ENCODE measurements around the gene PRR29.

Gene PRR29

GRCh38 chr17:64024781-64025731, 26.9 kb downstream of the PRR29 start:
- DNase-seq (ENCODE audit: insufficient read length), result no peak

GRCh38 chr17:64025732-64026294, 27.7 kb downstream of the PRR29 start:
- FAIRE-seq (peak; percentile 75), DNase-seq (ENCODE audit: insufficient read length) (peak; percentile 58)
- TF ChIP-seq POLR2AphosphoS5 (IDR thresholded peaks at IDR 0.05; ENCODE audit: low read depth, low read length) (no peak), TAF1 (IDR thresholded peaks at IDR 0.05; ENCODE audit: borderline replicate concordance, low read depth, low read length) (no peak)

More at GRCh38 chr17:64024781-64025731, 26.9 kb downstream of the PRR29 start:
- TF ChIP-seq TAF1 (IDR thresholded peaks at IDR 0.05; ENCODE audit: borderline replicate concordance, low read depth, low read length) (no peak), POLR2A (IDR thresholded peaks at IDR 0.05; ENCODE audit: low read depth, low read length) (no peak), POLR2AphosphoS5 (IDR thresholded peaks at IDR 0.05; ENCODE audit: low read depth, low read length) (no peak)
- no peak for FAIRE-seq

- FAIRE-seq, result no peak
- DNase-seq (ENCODE audit: insufficient read length), result no peak
- TF ChIP-seq POLR2A (IDR thresholded peaks at IDR 0.05; ENCODE audit: low read depth, low read length) (no peak), TAF1 (IDR thresholded peaks at IDR 0.05; ENCODE audit: borderline replicate concordance, low read depth, low read length) (no peak), POLR2AphosphoS5 (IDR thresholded peaks at IDR 0.05; ENCODE audit: low read depth, low read length) (no peak)
Measured at GRCh38 chr17:64028874-64029464, 30.8 kb downstream of the PRR29 start.

GRCh38 chr17:64032081-64032480, 33.9 kb downstream of the PRR29 start:
- TF ChIP-seq POLR2A (IDR thresholded peaks at IDR 0.05; ENCODE audit: low read depth, low read length) (no peak), POLR2AphosphoS5 (IDR thresholded peaks at IDR 0.05; ENCODE audit: low read depth, low read length) (no peak), TAF1 (IDR thresholded peaks at IDR 0.05; ENCODE audit: borderline replicate concordance, low read depth, low read length) (no peak)
- DNase-seq (ENCODE audit: insufficient read length) (no peak), FAIRE-seq (no peak)

- TF ChIP-seq TAF1 (IDR thresholded peaks at IDR 0.05; ENCODE audit: borderline replicate concordance, low read depth, low read length), result no peak
- FAIRE-seq, result no peak
- DNase-seq (ENCODE audit: insufficient read length), result no peak
Measured at GRCh38 chr17:64036198-64036922, 38.2 kb downstream of the PRR29 start.

GRCh38 chr17:64037180-64037579, 39.0 kb downstream of the PRR29 start:
- DNase-seq (ENCODE audit: insufficient read length) (no peak), FAIRE-seq (no peak)
- TF ChIP-seq TAF1 (IDR thresholded peaks at IDR 0.05; ENCODE audit: borderline replicate concordance, low read depth, low read length) (no peak), POLR2A (IDR thresholded peaks at IDR 0.05; ENCODE audit: low read depth, low read length) (no peak), POLR2AphosphoS5 (IDR thresholded peaks at IDR 0.05; ENCODE audit: low read depth, low read length) (no peak)

- DNase-seq (ENCODE audit: insufficient read length) (no peak), FAIRE-seq (no peak)
- TF ChIP-seq TAF1 (IDR thresholded peaks at IDR 0.05; ENCODE audit: borderline replicate concordance, low read depth, low read length), result no peak
- no peak for TF ChIP-seq POLR2A (IDR thresholded peaks at IDR 0.05; ENCODE audit: low read depth, low read length)
- no peak for TF ChIP-seq POLR2AphosphoS5 (IDR thresholded peaks at IDR 0.05; ENCODE audit: low read depth, low read length)
Measured at GRCh38 chr17:64037802-64038201, 39.7 kb downstream of the PRR29 start.

- TF ChIP-seq POLR2AphosphoS5 (IDR thresholded peaks at IDR 0.05; ENCODE audit: low read depth, low read length) (no peak), TAF1 (IDR thresholded peaks at IDR 0.05; ENCODE audit: borderline replicate concordance, low read depth, low read length) (no peak), POLR2A (IDR thresholded peaks at IDR 0.05; ENCODE audit: low read depth, low read length) (no peak)
- DNase-seq (ENCODE audit: insufficient read length) (no peak), FAIRE-seq (no peak)
Measured at GRCh38 chr17:64038331-64039105, 40.4 kb downstream of the PRR29 start.

GRCh38 chr17:64039106-64039400, 40.9 kb downstream of the PRR29 start:
- TF ChIP-seq POLR2AphosphoS5 (IDR thresholded peaks at IDR 0.05; ENCODE audit: low read depth, low read length), result no peak
- no peak for TF ChIP-seq POLR2A (IDR thresholded peaks at IDR 0.05; ENCODE audit: low read depth, low read length)
- no peak for TF ChIP-seq TAF1 (IDR thresholded peaks at IDR 0.05; ENCODE audit: borderline replicate concordance, low read depth, low read length)
- FAIRE-seq (peak; percentile 17), DNase-seq (ENCODE audit: insufficient read length) (no peak)

- no peak for FAIRE-seq
- TF ChIP-seq POLR2A (IDR thresholded peaks at IDR 0.05; ENCODE audit: low read depth, low read length) (no peak), TAF1 (IDR thresholded peaks at IDR 0.05; ENCODE audit: borderline replicate concordance, low read depth, low read length) (no peak), POLR2AphosphoS5 (IDR thresholded peaks at IDR 0.05; ENCODE audit: low read depth, low read length) (no peak)
- DNase-seq (ENCODE audit: insufficient read length), result no peak
Measured at GRCh38 chr17:64040206-64040605, 42.1 kb downstream of the PRR29 start.

GRCh38 chr17:64041912-64042311, 43.8 kb downstream of the PRR29 start:
- FAIRE-seq, result no peak
- no peak for TF ChIP-seq POLR2AphosphoS5 (IDR thresholded peaks at IDR 0.05; ENCODE audit: low read depth, low read length)
- no peak for TF ChIP-seq POLR2A (IDR thresholded peaks at IDR 0.05; ENCODE audit: low read depth, low read length)
- no peak for TF ChIP-seq TAF1 (IDR thresholded peaks at IDR 0.05; ENCODE audit: borderline replicate concordance, low read depth, low read length)
- DNase-seq (ENCODE audit: insufficient read length), result no peak
